ENCODE data around the gene LRFN2. TPM values are rescaled to one million over a fixed set of nuclear protein-coding genes. Genes with fewer than 3 reads are reported as not detected.

Gene LRFN2
- total RNA-seq (2014; rRNA removed; shearing (Covaris generic)) = not detected in 2 replicates

DNA sequence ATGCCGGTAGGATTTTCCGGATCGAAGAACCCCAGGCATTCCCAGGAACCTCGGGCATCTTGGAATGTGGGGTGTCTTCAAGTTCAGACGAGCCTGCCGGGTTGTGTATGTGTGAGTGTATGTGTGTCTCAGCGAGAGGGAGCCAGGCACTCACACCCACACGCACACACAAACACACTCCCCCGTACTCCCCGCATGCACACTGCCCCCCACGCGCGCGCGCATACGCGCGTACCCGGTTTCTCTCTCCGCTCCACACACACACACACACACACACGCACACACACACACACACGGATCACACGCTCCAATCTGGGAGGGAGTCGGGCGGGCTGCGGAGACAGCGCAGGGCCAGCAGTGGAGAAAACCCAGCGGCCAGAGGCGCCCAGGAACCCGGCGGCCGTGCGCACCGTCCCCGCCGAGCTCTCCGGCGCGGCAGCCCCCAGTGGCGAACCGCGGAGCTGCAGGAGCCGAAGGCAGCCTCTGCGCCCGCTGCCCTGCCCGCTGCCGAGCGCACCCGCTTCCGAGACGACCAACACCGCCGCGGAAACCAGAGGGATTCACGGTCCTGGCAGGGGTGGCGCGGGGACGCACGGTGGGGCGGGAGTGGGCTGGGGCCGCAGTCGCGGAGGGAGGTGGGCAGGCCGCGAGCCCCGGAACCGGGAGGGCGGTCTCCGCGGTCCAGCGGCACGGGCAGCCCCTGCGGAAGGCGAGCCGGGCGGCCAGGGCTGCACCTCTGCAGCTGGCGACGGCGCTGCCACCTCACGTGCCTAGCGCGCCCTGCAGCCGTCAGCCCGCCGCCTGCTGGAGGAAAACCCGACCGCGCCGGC lies at the start of gene LRFN2:
Gene LRFN2 (minus strand): TSS at position 125 of the 830 bp plus-strand sequence.
- DNase-seq (ENCODE audit: low read depth) = peak; percentile 67

DNA sequence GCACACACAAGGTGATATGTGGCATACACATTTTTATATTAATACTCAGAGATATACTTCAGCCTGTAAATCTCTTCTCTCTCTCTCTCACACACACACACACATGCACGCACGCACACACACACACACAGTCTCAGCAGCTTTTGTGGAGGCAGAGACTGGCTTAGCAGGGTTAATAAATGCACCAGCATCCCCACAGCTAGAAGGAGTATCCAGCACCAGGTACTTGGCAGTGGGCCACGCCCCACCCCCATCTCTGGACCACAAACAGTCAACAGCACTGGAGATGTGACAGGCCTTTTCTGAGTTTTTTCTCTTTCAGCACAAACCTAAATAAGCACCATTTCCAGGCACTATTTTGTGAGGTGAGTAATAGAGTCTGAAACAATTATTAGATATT lies 47.3 kb upstream of the LRFN2 start:
- DNase-seq (ENCODE audit: low read depth) = peak; percentile 17

DNA sequence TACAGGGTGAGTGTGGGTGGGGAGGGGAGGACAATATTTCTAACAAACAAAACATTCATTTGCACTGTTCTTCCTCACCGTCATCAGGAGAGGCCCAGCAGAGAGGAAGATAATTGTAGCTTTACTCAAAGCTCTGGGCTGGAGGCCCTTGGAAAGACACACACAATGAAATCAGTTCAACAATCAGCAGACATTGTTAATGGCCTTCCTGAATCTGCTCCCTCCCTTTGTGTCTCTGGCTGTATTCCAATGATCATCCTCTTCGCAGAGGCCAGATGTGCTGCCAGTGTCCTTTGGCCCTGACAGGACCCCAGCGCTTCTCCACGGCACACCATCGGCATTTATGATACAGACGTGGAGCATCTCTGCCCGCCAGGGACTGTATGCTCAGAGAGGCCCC lies 44.6 kb upstream of the LRFN2 start:
- no peak for DNase-seq (ENCODE audit: low read depth)

DNA sequence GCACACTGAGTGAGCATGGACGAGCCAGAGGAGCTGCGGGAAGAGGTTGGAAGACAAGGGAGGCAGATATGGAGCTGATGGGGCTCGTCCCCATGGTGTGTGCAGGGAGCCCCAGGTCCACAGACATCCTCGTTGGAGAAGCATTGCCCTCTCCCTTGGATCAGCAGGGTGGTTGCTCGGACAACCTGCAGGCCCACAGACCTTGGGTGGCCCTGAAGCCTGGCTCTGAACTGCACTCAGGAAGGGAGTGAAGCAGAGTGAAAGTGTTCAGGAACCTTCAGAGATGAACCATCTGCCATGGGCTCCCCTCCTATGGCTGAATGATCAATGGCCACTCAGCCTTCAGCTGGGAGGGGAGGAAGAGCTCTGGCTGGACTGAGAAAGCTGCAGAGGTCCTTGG lies 43.3 kb upstream of the LRFN2 start:
- no peak for DNase-seq (ENCODE audit: low read depth)

DNA sequence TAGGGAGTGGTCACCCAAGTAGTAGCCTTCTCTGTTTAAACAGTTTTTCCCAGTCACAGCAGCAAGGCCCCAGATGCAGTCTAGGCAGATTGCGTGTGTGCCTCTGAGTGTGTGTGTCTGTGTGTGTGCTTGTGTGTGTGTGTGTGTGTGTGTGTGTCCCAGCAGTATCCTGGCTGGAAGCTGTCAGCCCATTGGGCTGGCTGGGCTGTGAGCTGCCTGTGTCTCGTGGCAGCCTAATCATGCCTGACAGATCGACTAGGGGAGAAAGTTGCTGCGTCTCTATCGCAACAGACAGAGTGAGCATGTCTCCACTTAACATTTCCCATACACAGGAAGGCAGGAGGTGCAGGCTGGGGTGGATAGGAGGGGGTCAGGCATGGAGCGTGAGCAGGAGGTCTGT lies 42.9 kb upstream of the LRFN2 start:
- DNase-seq (ENCODE audit: low read depth) = no peak

DNA sequence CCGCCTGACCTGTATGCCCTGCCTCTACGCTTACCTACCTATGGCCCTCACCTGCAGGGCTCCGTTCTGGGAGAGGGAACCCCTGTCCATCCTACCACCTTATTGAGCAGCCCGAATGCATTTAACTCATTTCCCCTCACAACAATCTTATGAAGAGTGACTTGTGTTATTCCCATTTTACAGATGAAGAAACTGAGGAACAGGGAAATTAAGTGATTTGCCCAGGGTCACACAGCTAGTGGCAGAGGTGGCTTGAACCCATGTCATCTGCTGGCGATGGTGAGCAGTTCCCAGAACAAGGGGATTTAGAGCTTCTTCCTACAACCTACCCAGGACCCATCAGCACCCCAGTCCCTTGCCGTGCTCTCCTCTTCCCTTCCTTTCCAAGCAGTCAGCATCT lies 42.3 kb upstream of the LRFN2 start:
- DNase-seq (ENCODE audit: low read depth) = no peak

DNA sequence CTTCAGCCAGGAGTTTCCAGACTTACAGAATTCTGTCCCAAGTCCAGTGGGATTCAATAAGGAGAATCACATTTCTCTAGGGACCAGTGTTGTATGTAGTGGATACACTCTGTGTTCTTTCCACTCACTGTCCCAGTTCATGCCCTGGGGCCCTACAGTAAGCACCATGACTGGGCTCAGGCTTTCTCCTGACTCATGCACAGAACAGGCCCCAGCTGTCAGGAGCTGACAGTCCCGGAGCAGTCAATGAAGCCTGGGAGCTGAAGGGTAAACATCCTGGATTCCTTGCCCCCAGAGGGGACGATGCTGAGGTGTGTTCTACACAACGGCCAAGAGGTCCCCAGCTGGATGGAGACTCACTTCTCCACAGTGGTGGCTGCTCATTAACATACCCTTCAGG lies 40.2 kb upstream of the LRFN2 start:
- DNase-seq (ENCODE audit: low read depth) = peak; percentile 85

DNA sequence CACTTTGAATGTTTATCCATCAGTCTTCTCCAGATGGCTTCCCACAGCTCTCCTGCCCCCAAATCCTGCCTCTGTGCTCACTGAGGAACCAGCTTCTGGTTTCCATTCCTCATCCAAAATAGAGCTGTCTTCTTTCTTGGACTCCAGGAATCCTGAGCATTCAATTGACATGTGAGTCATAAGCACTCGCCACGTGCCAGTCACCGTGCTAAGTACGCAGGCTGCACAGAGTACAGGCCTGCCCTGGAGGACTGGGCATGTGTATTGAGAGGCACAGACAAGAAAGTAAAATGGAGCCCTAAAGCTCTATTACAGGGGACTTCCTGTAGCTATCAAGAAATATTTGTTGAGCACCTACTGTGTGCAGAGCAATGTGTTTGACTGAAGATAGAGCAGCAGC lies 39.7 kb upstream of the LRFN2 start:
- DNase-seq (ENCODE audit: low read depth) = peak; percentile 66

DNA sequence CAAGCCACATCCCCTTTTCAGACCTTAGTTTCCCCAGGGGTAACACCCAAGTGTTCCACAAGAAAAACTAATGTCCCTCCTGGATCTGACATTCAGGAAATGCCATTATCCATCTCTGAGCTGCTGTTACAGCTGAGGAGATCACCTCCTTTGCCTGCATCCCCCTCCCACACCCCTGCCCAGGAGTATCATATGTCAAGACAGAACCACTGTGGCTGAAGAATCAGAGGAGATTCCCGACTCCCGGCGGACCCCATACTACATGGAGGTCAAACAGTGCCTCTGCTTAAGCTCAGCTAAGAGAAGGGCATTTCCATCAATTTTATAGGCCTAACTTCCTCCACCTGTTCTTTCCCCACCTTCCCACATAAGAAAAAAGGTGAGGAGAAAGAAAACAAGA lies 36.8 kb upstream of the LRFN2 start:
- no peak for DNase-seq (ENCODE audit: low read depth)

DNA sequence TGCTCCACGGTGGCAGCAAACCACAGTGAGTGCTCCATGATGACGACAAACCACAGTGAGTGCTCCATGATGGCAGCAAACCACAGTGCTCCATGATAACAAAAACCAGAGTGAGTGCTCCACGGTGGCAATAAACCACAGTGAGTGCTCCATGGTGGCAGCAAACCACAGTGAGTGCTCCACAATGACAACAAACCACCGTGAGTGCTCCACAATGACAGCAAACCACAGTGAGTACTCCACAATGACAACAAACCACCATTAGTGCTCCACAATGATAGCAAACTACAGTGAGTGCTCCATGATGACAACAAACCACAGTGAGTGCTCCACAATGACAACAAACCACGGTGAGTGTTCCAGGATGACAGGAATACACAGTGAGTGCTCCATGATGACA lies 36.0 kb upstream of the LRFN2 start:
- DNase-seq (ENCODE audit: low read depth) = no peak

DNA sequence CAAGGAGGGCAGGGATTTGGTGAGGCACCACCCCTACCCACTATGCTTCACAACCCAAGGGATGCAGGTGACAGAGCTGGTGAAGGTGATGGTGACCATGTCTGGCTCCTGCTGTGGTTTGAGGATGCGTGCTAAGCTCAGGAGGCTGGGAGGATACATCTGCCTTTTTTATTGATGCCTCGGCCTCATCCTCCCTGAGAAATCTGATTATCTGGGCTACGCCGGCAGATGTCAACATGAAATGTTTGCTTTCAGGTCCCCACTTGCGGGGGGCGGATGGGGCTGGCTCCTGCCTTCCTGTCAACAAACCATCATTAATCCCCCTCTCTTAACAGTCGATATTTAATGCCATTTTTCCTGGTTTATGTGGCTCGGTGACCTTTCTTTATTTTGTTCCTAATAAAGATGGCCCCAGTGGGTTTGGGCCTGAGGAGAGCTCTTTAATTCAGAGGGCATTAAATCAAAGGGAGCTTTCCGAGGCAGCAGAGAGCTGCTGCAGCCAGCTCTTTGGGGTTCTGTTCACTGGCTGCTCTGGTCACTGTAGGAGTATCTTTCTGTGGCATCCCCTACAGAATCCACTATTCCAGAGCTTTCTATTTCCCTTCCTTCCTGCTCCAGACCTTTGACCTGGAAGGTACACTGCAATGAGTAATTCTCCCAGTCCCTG lies 33.5 kb upstream of the LRFN2 start:
- DNase-seq (ENCODE audit: low read depth) = no peak

DNA sequence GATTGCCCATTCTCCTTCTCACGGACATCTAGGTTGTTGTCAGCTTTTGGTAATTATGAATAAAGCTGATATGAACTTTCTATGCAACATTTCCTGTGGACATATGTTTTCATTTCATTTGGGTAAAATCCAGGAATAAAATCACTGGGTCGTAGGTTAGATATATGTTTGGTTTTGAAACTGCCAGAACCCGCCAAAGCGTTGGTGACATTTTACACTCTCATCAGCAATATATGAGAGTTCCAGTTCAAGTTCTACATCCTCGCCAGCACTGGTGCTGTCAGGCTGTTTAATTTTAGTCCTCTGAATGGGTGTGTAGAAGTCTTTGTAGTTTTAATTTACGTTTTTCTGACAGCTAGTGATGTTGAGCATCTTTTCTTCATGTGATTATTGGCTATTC lies 27.5 kb upstream of the LRFN2 start:
- no peak for DNase-seq (ENCODE audit: low read depth)

DNA sequence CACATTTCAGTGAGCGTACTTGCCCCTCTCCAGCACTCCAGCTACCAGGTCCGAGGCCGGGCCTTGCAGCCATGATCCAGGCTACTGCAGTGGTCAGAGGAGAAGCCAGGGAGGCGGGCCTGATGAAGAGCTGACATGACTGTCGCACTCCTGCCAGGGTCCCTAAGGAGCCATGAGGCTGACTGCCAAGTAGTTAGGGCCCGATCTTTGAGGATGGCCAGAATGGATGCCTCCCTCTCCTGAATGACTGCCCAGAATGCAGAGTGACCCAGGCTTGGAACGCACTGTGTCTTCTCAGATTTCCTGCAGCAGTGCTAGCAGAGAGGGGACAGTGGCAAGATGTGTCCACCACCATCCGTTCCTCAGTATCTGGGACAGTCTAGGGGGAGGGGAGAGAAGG lies 24.7 kb upstream of the LRFN2 start:
- DNase-seq (ENCODE audit: low read depth) = no peak

DNA sequence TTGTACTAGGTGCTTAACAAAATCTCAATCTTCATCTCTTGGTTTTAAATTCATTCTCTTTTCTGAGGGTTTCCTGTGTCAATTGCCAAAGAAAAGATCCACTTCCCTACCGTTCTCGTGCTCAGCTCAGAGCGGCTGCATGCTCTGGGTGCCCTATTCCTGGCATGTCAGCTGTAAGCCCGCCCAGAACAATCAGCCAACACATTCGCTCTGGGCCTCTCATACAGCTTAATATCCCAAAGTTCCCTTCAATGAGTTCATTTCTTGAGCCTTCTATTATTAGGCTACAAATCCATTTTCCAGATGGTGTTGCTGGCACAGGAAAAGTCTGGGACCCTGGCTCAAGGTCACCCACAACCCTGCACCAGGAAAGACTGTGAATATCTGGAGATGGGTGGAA lies 24.3 kb upstream of the LRFN2 start:
- no peak for DNase-seq (ENCODE audit: low read depth)

DNA sequence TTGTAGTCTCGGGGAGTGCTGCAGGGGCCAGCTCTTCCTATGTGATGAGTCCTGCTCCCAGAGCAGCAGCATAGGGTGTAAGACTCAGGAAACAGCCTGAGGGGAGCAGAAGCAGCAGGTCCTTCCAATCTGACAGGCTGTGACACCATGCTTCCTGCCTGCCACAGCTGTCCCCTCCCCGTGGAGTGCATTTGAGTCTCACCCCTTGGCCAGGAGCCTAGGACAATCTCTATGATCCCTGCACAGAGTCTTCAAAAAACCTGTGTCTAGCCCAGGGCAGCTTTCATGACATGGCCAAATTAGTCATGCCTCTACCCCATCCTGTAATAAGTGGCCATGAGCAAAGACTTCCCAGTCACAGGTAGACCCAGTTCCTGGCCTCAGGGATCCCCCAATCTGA lies 23.1 kb upstream of the LRFN2 start:
- DNase-seq (ENCODE audit: low read depth) = no peak

DNA sequence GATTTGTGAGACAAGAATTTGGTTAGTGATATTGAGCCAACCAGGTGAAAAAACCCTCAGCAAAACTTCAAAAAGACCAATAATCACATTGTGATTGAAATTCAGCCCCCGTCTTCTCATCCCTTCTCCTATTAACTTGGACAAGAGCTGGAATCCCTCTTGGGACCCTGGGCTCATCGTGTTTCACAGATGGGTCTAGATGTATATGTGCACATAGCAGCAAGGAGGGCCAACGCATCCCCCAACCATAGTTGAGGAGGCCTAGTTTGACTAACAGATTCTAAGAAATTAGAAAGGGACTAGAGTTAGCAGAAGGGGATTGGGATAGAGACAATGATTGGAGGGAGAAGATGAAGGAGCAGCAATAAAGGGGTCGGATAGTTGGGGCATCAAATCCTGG lies 19.8 kb upstream of the LRFN2 start:
- no peak for DNase-seq (ENCODE audit: low read depth)

DNA sequence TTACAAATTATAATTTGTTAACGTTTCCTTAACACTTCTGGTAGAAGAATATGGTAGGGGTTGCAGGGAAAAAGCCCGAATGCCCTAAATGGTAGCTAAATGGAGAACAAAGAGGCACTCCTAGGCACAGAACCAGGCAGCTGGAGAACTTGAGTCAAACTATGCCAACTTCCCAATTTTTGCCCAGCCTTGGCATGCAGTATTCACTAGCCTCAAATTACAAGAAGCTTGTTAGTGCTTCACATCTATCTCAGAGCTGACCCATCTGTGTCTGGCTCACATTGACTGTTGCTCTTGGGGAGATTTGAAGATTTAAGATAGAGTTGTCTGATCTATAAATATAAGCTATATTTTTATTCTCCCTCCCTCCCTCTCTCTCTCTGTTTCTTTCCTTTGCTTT lies 19.4 kb upstream of the LRFN2 start:
- no peak for DNase-seq (ENCODE audit: low read depth)

DNA sequence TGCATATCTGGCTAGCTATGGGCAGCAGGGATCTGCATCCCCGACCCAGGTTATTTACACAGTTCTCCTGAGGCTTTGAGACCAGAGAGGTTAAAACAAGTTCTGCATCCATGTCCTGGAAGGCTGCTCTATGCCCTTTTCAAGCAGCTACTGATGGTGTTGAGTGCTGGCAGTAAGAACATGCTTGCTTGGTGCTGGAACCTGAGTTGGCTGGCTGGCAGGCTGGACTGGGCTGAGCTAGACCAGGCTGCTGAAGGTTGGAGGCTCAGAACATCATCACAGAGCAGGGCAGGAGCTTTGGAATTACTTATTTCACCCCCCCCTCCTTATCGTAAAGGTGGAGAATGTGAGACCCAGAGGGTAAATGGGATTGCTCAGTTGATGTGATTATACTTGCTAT lies 16.9 kb upstream of the LRFN2 start:
- DNase-seq (ENCODE audit: low read depth) = no peak

DNA sequence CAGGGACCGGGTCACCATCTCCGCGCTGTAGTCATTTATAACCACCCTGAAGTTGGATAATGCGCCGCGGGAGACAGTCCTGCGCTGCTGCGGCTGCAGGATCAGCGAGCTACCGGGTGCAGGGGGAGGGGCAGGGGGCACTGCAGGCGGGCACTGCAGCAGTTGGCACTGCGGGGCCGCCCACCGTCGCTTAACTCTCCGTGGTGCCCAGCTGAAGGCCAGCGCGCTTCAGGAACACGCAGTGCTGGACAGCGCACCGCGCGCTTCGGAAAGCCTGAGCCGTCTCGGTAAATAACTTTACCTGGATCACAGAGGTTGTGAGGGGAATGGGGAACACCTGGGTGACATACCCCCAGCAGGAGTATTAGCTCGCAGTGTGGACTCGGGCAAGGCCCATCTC lies 12.4 kb upstream of the LRFN2 start:
- DNase-seq (ENCODE audit: low read depth) = no peak

DNA sequence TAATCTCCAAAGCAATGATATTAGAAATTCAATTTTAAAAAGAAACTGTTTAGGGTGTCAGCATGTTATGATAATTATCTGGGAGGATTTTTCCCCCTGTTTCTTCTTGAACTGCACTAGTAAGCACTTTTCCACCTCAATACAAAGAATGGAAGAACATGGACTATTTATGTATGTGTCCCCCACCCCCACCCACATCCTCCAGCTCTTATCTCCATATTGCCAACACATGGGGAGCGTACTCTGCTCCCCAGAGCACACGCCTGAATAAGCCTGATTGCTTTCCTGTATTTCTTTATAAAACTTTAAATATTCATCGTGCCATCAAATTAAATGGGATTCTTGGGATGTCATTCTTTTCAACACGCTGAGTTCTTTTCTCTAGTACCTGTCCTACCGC lies 11.4 kb upstream of the LRFN2 start:
- no peak for DNase-seq (ENCODE audit: low read depth)

DNA sequence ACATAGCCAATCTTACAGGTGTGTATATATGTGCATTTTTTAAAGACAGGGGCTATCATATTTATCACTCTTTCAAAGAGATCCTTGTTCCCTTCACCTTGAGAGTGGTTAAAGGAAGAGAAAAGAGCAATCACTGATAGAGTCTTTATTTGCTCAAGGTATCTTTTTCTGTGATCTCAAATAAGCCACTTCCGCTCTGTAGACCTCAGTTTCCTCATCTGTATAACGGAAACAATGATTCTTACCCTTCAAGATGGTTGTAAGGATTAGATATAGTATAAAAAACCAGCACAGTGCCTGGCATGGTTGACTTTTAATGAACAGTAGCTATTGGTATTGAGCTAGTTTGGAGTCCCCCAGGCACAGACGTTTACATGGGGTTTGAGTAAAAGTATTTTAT lies 10.1 kb upstream of the LRFN2 start:
- no peak for DNase-seq (ENCODE audit: low read depth)

DNA sequence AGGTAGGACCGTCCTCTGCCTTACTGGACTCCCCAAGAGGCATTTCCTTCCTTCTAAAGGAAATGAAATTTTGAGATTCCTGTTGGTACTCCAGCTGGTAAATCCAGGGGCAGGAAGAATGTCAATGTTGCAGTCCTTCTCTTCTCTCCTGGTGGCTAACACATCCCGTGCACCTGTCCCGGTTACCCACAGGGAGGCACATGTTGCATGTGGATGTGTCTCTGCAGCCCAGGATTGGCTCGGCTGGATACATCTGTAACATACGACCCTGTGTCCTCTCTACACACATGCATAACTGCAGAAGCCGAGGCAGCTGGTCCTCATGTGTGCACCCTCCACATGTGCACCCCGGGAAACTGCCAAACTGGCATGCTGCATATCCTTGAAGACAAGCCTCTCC lies 1.3 kb upstream of the LRFN2 start:
- no peak for DNase-seq (ENCODE audit: low read depth)

DNA sequence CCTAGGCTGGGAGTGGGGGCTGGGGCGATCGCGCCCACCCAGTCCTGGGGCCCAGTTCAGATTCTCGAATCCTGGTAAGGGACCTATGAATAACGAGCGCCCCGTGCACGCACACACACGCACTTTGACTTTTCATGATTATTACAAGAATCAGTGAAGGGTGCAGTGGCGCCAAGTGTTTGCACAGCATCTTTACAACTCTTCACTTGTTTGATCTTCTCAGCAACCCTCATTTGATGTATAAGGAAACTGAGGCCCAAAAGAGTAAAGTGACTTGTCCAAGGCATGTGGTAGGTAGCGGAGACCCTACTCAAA lies 863 bp upstream of the LRFN2 start:
- no peak for DNase-seq (ENCODE audit: low read depth)

Measured in M059J (cell line).